NCI-H524 (cell line): ENCODE measurements around the gene EID1.
"Not testable (repeated sequence)": the region's sequence is repeated elsewhere in the genome, so short reads cannot be mapped to it uniquely, and the experiment has no call there.

Experiments used
- DNase-seq, 2 experiments: peaks; one replicate each; lab custom pipeline; 2025; lab: John Stamatoyannopoulos, UW

EID1 gene

GRCh38 chr15:48909313-48909712 is 31.4 kb downstream of the EID1 start:
- not testable (repeated sequence) for DNase-seq

GRCh38 chr15:48910554-48910953 is 32.6 kb downstream of the EID1 start:
- not testable (repeated sequence) for DNase-seq

- DNase-seq: no peak
Observed at GRCh38 chr15:48913141-48913540, 35.2 kb downstream of the EID1 start.

DNA sequence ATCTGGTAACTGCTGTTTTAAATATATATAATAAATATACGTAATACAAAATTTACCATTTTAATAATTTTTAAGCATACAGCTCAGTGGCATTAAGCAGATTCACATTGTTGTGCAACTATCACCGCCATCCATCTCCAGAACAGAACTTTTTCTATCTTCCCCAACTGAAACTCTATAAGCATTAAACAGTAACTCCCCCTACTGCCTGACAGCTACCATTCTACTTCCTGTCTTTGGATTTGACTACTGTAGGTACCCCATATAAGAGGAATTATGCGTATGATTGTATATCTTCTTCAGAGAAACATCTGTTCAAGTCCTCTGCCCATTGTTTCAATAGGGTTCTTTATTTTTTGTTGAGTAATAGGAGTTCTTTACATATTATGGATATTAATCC is 36.8 kb downstream of the EID1 start:
- peak in 1 of 2 experiments; percentile 16 for DNase-seq

DNA sequence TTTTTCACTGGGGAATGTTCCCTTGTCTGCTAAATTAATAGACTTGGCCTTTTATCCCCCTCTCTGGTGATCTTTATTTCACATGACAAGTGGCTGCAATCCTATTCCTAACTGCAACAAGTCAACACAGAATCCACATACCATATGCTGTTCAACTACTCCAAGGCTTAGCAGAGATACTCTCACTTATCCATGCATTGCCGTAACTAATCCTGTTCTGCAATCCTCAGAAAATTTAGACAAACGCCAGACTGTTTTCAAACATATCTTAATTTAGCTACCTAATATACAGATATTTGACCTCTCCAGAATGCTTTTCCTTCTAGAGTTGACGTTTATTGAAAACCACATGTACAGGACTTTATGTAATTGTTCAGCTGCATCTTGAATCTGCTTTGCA is 37.9 kb downstream of the EID1 start:
- peak; percentile 53 to 93 for DNase-seq

- no peak for DNase-seq
Observed at GRCh38 chr15:48916721-48917120, 38.8 kb downstream of the EID1 start.

DNA sequence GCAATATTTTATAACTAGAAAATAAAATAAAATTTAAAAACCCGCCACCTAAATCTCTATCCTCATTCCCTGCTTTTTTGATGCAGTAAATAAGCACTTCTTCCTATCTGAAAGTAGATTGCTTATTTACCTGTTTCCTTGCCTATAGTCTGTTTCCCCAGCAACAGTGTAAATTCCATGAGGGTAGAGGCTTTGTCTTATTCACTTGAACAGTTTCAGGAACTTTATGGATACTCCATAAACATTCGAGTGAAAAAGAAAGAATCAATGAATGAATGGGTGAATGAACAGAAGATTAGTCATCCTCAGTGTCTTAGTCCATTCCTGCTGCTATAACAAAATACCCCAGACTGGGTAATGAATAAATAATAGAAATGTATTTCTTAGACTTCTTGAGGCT is 44.1 kb downstream of the EID1 start:
- no peak for DNase-seq

DNA sequence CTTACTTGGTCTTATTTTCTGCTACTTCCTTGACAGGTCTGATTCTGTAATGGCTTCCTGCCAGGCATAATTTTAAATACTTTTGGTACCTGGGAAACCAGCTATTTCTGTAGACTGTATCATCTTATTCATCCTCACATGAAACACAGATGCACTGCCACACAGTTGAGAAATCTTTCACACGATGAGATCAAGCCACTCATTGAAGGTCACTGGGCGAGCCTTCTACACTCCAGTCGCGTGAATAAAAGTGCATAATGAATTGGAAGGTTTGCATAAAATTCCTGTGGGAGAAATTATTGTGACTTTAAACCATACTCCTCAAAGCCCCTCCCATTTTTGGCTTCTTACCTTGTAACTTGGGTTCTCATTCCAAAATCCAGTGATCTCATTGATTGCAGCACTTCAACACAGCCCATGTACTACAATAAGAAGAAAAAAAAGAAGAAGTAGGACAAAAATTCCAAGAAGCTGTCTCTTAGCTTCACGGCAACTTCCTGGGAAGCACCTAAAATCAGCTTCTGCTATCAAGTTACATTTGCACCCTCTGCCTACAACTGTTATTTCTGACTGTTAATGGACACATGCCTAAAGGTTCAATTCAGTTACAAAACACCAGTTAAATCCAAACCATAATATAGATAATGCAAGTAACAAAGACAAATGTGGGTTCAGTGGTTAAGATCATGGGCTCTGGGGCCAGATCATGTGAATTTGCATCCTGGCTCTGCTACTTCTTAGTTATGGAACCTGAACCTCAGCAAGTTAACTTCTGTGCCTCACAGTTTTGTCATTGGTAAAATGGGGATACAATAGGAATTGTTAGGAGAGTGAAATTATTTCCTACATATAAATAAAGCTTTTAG is 46.8 kb downstream of the EID1 start:
- no peak for DNase-seq

DNA sequence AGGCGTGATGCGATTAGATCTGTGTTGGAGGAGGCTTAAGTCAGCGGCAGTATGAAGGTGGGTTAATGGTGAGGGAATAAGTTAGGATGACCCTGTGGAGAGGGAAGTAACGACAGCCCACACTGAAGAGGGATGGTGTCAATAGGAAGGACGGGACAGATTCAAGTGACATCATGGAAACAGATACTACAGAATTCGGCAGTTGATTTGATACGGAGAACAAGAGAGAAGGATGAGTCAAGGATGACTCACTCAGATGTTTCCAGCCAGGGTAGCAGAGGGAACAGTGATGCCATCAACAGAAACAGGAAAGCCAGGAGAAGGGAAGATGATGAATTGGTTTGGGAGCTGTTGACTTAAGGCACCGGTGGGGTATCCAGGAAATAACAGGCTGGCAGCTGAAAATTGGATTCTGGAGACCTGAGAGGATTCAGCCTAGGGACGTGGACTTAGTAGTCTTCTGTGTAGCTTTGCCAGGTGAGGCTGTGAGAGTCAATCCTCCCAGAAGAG is 47.8 kb downstream of the EID1 start:
- no peak for DNase-seq

DNA sequence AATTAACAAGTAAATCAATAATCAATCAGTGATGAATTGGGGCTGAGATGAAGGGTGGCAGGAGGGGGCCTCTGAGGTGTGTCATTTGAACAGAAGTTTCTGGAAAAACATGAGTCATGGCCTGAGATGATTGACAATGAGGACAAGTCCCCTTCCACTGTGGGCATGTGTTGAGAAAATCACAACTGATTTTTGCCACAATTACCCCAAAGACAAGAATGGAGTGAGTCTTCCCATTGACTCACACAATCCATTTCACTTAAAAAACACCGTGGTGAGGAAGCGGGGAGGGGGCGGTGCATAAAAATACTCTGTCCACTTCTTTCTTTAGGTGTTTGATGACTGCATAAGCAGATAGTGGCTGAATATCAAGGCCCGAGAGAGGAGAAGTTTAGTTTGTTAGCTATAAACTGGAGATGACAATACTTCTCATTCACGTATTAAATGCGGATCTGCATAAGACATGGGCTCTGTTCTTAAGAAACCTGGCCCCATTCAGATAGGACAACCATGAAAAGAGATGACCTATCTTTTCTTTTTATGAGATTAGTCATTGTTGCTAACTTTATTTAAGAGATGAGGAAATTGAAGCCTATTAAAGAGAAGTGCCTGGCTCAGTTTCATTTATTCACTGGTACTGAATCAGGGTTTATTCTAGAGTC is 51.1 kb downstream of the EID1 start:
- DNase-seq: no peak

- DNase-seq: no peak
Observed at GRCh38 chr15:48929661-48930060, 51.7 kb downstream of the EID1 start.
